Testis (tissue), 3 donors: Measurements from ENCODE around the gene ZNF627. TPM values are rescaled to one million over a fixed set of nuclear protein-coding genes. Genes with fewer than 3 reads are reported as not detected.

Source experiments
- DNase-seq: peaks from one replicate; pipeline ENCODE4 v3.0.0-alpha.2; 2019
- H3K27ac ChIP-seq, 2 donors: fragments of 200-600 bp; sonication (generic); one replicate each; pipeline ENCODE4 v1.5.1; 2019
- H3K27me3 ChIP-seq: fragments of 200-600 bp; sonication (generic); one replicate; pipeline ENCODE4 v1.5.1; 2019
- H3K36me3 ChIP-seq: fragments of 200-600 bp; sonication (generic); one replicate; pipeline ENCODE4 v1.5.1; 2017; ENCODE audit warnings: low read depth; ENCODE audit errors: missing control alignments
- H3K4me1 ChIP-seq: fragments of 200-600 bp; sonication (generic); one replicate; pipeline ENCODE4 v1.5.1; 2019
- H3K4me3 ChIP-seq, 2 donors: fragments of 200-600 bp; sonication (generic); one replicate each; pipeline ENCODE4 v1.5.1; 2017 to 2019
- H3K9me3 ChIP-seq: fragments of 200-600 bp; sonication (generic); one replicate; pipeline ENCODE4 v1.5.1; 2017
- CTCF ChIP-seq, 3 experiments: fragments of 450-650 bp in 2 of 3; fragments of 200-600 bp in 1 of 3; sonication (generic) in 1 of 3; IDR thresholded peaks; one replicate each; pipeline ENCODE4 v1.5.1; 2016 to 2019; ENCODE audit warnings: antibody characterized with exemption in 3 of 3, mild to moderate bottlenecking in 2 of 3, moderate library complexity in 1 of 3
- POLR2A ChIP-seq: fragments of 450-650 bp; IDR thresholded peaks from one replicate; pipeline ENCODE4 v1.6.1; 2017; ENCODE audit warnings: antibody characterized with exemption, mild to moderate bottlenecking, moderate library complexity
- WGBS, 2 donors: methylation state at CpG; one replicate each; pipeline ENCODE4 v1.1.5; 2018; 5-methylcytosine and 5-hydroxymethylcytosine counted together
- intact Hi-C: fragments of 100-400 bp; cut with DNase I; formaldehyde crosslinking; loops from one replicate; pipeline ENCODE4 v1.15.1; 2023; ENCODE audit warnings: low total_unique reads
- polyA plus RNA-seq: library from polyadenylated mRNA; stranded (reverse); fragments of 350-450 nt; fragmentation: Illumina TruSeq; extraction: RNeasy Lipid Tissue Mini Kit (QIAGEN cat#74804); gene quantifications from one replicate; pipeline ENCODE4 v1.2.3, GENCODE V29; 2014; ENCODE audit warnings: low read depth, low replicate concordance; ENCODE audit not compliant: insufficient read depth
- total RNA-seq, 2 donors: library from RNA; depleted of rRNA; stranded (reverse); fragments of >200 nt; gene quantifications; one replicate each; pipeline ENCODE4 v1.2.3, GENCODE V29; 2016

The ZNF627 gene
- total and polyA plus RNA-seq, 3 donors from 2014 or later = 15.5 to 17.2 (median 16.7) TPM

DNA sequence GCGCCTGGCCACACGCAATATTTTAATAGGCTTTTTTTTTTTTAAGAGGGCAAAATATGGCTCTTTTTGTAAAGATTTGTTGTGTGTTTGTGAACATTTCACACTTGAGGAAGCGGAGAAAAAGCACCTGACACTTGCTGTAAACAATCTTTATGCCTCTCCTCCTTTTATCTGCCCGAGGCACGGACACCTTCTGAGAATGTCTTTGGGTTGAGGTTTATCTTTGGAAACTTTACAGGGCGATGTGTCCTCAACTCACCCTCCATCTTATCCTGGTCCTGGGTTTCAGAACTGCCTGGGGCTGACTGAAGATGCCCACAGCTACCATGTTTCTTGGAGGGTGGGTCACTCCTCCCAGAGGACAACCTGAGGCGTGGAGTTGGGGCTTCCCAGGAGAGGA is 44.0 kb downstream of the ZNF627 start:
- intact Hi-C loops = no loop called here
- DNase-seq = no peak
- H3K27ac ChIP-seq = no peak overlapping the region
- no peaks in the 10 kb centered on the region for H3K9me3 ChIP-seq
- TF ChIP-seq CTCF (IDR thresholded peaks at IDR 0.05) (no peak), POLR2A (no peak)
- H3K4me1 ChIP-seq = peaks cover 7% of the 10 kb centered on the region
- no peaks in the 10 kb centered on the region for H3K27me3 ChIP-seq
- H3K36me3 ChIP-seq = no peaks in the 10 kb centered on the region
- no peak overlapping the region for H3K4me3 ChIP-seq
- WGBS, 2 donors = 75 to 85% methylated on average over 6 to 7 of the region's 7 CpGs

DNA sequence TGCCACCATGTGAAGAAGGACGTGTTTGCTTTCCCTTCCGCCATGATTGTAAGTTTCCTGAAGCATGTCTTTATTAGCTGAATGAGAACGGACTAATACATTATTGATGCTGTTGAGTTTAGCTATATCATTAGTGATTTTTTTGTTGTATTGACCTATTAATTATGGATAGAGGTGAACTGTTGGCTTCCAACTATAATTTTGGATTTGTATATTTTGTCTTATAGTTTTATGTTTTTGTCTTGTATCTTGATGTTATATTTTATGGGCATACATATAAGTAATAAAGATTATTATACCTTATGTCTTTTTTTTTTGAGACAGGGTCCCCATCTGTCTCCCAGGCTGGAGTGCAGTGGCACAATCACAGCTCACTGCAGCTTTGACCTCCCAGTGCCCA is 45.6 kb downstream of the ZNF627 start:
- H3K27me3 ChIP-seq = no peaks in the 10 kb centered on the region
- TF ChIP-seq POLR2A = no peak
- TF ChIP-seq CTCF (IDR thresholded peaks at IDR 0.05) = no peak

DNA sequence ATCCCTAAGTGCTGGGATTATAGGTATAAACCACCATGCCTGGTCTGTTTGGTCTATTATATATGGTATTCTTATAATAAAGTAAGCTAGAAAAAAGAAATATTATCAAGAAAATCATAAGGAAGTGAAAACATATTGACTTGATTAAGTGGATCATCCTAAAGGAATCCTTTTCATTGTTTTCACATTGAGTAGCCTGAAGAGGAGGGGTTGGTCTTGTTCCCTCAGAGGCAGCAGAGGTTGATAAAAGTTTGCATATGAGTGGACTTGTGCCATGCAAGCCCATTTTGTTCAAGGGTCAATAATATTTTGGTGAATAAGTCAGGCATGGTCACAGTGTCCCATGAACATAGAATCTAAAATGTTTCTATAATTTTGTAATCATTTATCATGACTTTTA is 52.7 kb downstream of the ZNF627 start:
- no peak for DNase-seq
- no peak overlapping the region for H3K4me3 ChIP-seq
- no peaks in the 10 kb centered on the region for H3K9me3 ChIP-seq
- no peaks in the 10 kb centered on the region for H3K27me3 ChIP-seq
- no peaks in the 10 kb centered on the region for H3K4me1 ChIP-seq
- no peak overlapping the region for H3K27ac ChIP-seq
- intact Hi-C loops = no loop called here
- TF ChIP-seq CTCF (IDR thresholded peaks at IDR 0.05) = no peak
- TF ChIP-seq POLR2A = no peak
- H3K36me3 ChIP-seq = no peaks in the 10 kb centered on the region

More for the DNA sequence above, 45.6 kb downstream of the ZNF627 start:
- H3K4me1 ChIP-seq = peaks cover 7% of the 10 kb centered on the region
- H3K27ac ChIP-seq = no peak overlapping the region
- 95 to 99% methylated on average over 3 of the region's 3 CpGs for WGBS, 2 donors
- no peak for DNase-seq
- H3K9me3 ChIP-seq = no peaks in the 10 kb centered on the region
- intact Hi-C loops = no loop called here
- no peak overlapping the region for H3K4me3 ChIP-seq
- no peaks in the 10 kb centered on the region for H3K36me3 ChIP-seq

DNA sequence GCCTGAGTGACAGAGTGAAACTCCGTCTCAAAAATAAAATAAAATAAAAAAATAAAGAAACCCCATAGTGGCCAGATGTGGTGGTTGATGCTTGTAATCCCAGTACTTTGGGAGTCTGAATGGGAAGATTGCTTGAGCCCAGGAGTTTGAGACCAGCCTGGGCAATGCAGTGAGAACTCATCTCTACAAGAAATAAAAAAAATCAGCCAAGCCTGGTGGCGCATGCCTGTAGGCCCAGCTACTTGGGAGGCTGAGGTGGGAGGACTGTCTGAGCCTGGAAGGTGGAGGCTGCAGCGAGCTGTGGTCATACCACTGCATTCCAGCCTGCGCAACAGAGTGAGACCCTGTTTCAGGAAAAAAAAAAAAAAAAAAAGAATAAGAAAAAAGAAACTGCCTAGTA is 53.8 kb downstream of the ZNF627 start:
- no peaks in the 10 kb centered on the region for H3K4me1 ChIP-seq
- intact Hi-C loops = no loop called here
- no peaks in the 10 kb centered on the region for H3K27me3 ChIP-seq
- no peaks in the 10 kb centered on the region for H3K9me3 ChIP-seq
- H3K36me3 ChIP-seq = no peaks in the 10 kb centered on the region
- no peak for TF ChIP-seq POLR2A
- no peak for TF ChIP-seq CTCF (IDR thresholded peaks at IDR 0.05)
- WGBS, 2 donors = 89 to 95% methylated on average over 4 of the region's 4 CpGs
- no peak overlapping the region for H3K27ac ChIP-seq
- no peak for DNase-seq
- H3K4me3 ChIP-seq = no peak overlapping the region

- Histone ChIP-seq H3K27me3 (no peaks in the 10 kb centered on the region), H3K36me3 (no peaks in the 10 kb centered on the region), H3K9me3 (no peaks in the 10 kb centered on the region), H3K27ac (no peak overlapping the region), H3K4me1 (no peaks in the 10 kb centered on the region), H3K4me3 (no peak overlapping the region)
- no peak for TF ChIP-seq CTCF (IDR thresholded peaks at IDR 0.05)
- no peak for TF ChIP-seq POLR2A
- 95 to 98% methylated on average over 2 of the region's 2 CpGs for WGBS, 2 donors
- intact Hi-C loops = no loop called here
- no peak for DNase-seq
These were observed 54.8 kb downstream of the ZNF627 start for GRCh38 chr19:11652056-11652455.
